ENCODE data around the gene ZC3H8.

- TF ChIP-seq CTCF (conservative IDR thresholded peaks at IDR 0.05; ENCODE audit: low read depth, low read length) (no peak), EZH2phosphoT487 (IDR thresholded peaks at IDR 0.05; ENCODE audit: borderline replicate concordance, low read length) (no peak)
These were observed 91.3 kb downstream of the ZC3H8 start for GRCh38 chr2:112163541-112163981.
